ENCODE data around the gene GMPR2. TPM values are rescaled to one million over a fixed set of nuclear protein-coding genes. Genes with fewer than 3 reads are reported as not detected.

Gene GMPR2
- total and polyA plus RNA-seq, 2 experiments from 2014 or later = 55.0 to 70.9 TPM

DNA sequence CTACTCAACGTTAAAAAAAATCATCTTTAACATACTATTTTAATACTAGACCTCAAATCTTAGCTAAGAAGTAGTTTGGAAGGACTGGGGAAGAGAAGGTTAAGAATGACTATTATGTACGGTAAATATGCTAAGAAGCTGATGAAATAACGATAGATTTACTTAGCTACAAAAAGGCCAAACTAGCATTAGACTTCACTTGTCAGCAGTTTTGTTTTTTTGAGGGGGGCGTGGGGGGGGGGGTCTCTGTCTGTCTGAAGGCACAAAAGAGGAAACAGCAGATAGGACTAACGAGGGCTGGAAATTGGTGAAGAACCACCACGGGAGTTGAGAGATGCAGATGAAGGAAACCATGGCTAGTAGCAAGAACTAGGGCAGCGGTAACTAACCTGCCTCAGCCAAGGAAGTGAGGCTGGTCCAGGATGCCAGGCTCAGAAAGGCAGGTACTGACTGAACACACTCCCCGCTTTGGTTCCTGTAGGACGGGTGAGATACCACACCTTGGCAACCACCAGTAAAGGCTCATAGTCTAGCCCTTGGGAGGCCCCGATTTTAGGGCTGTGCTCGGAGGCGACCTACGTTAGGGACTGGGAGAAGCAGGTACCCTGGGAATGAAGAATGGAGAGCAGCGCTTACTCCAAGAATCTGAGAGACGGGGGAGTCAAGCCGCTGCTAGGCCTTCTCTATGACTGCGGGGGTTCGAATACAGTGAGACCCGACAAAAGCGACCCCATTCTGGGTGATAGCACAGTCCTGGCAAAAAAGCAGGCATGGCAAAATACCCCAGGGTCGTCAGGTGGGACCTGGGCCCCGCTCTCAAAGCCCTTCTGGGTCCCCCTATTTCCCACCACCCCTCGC, 1.2 kb upstream of the GMPR2 start:
- in situ Hi-C loops (cut with MboI) = no loop called here
- H3F3A ChIP-seq (ENCODE audit: insufficient read depth) = peaks cover 11% of the 10 kb centered on the region
- H3K27ac ChIP-seq = peak overlapping the region; percentile 56
- H3K9me2 ChIP-seq (ENCODE audit: insufficient read depth) = no peaks in the 10 kb centered on the region
- H2AFZ ChIP-seq = peak overlapping the region; percentile 80
- peaks cover 21% of the 10 kb centered on the region for H3K4me1 ChIP-seq (ENCODE audit: insufficient read depth)
- H3K79me2 ChIP-seq (ENCODE audit: insufficient read depth) = peaks cover 91% of the 10 kb centered on the region
- TF ChIP-seq EZH2phosphoT487 (IDR thresholded peaks at IDR 0.05; ENCODE audit: insufficient read depth, low read depth) (no peak), EZH2 (IDR thresholded peaks at IDR 0.05; ENCODE audit: insufficient read depth, poor library complexity, severe bottlenecking) (no peak)
- peak; percentile 31 for DNase-seq
- peaks cover 12% of the 10 kb centered on the region for H3K36me3 ChIP-seq (ENCODE audit: low read depth)
- no peaks in the 10 kb centered on the region for H3K9me3 ChIP-seq (ENCODE audit: low read depth)
- H3K4me2 ChIP-seq (ENCODE audit: unreplicated experiment) = peak overlapping the region; percentile 94
- peak overlapping the region; percentile 91 for H3K9ac ChIP-seq
- no peaks in the 10 kb centered on the region for H3K27me3 ChIP-seq (replicated peaks; ENCODE audit: insufficient read depth)
- WGBS, 2 experiments (ENCODE audit: low coverage in 1 of 2, low lambda C conversion rate in 2 of 2, missing lambda C conversion rate in 2 of 2) = 5 to 8% methylated on average over 22 to 23 of the region's 23 CpGs
- peak overlapping the region; percentile 77 for H3K4me3 ChIP-seq
- H4K20me1 ChIP-seq (ENCODE audit: insufficient read depth) = no peaks in the 10 kb centered on the region

- peak within 1 kb of the TSS; percentile 94 for H3K4me2 ChIP-seq (ENCODE audit: unreplicated experiment)
- in situ Hi-C loops (cut with MboI) = no loop called here
- peaks cover 14% of the 10 kb centered on the region for H3K4me1 ChIP-seq (ENCODE audit: insufficient read depth)
- H3K9ac ChIP-seq = peak within 1 kb of the TSS; percentile 91
- H4K20me1 ChIP-seq (ENCODE audit: insufficient read depth) = no peaks in the 10 kb centered on the region
- 0 to 1% methylated on average over 22 to 25 of the region's 30 CpGs for WGBS, 2 experiments (ENCODE audit: low coverage in 1 of 2, low lambda C conversion rate in 2 of 2, missing lambda C conversion rate in 2 of 2)
- no peaks in the 10 kb centered on the region for H3K9me3 ChIP-seq (ENCODE audit: low read depth)
- H3F3A ChIP-seq (ENCODE audit: insufficient read depth) = peaks cover 4% of the 10 kb centered on the region
- H3K79me2 ChIP-seq (ENCODE audit: insufficient read depth) = peaks cover 88% of the 10 kb centered on the region
- H3K27ac ChIP-seq = peak within 1 kb of the TSS; percentile 70
- TF ChIP-seq EZH2 (IDR thresholded peaks at IDR 0.05; ENCODE audit: insufficient read depth, poor library complexity, severe bottlenecking) = no peak
- no peak for TF ChIP-seq EZH2phosphoT487 (IDR thresholded peaks at IDR 0.05; ENCODE audit: insufficient read depth, low read depth)
- H3K9me2 ChIP-seq (ENCODE audit: insufficient read depth) = no peaks in the 10 kb centered on the region
- DNase-seq = peak; percentile 99
- H3K27me3 ChIP-seq (replicated peaks; ENCODE audit: insufficient read depth) = no peaks in the 10 kb centered on the region
- H2AFZ ChIP-seq = peak within 1 kb of the TSS; percentile 80
- peaks cover 14% of the 10 kb centered on the region for H3K36me3 ChIP-seq (ENCODE audit: low read depth)
- peak within 1 kb of the TSS; percentile 77 for H3K4me3 ChIP-seq
These were observed 546 bp upstream of the GMPR2 start, which contains the start of gene NEDD8 for GRCh38 chr14:24232121-24232644. Gene NEDD8 (minus strand): TSS chr14:24232367. CDS start chr14:24232267, 100 bp downstream.

- Histone ChIP-seq H4K20me1 (ENCODE audit: insufficient read depth) (no peaks in the 10 kb centered on the region), H3K9ac (peak overlapping the region; percentile 91), H3K4me3 (peak overlapping the region; percentile 77), H3F3A (ENCODE audit: insufficient read depth) (peaks cover 10% of the 10 kb centered on the region), H3K79me2 (ENCODE audit: insufficient read depth) (peaks cover 75% of the 10 kb centered on the region), H3K27me3 (replicated peaks; ENCODE audit: insufficient read depth) (no peaks in the 10 kb centered on the region), H3K9me2 (ENCODE audit: insufficient read depth) (no peaks in the 10 kb centered on the region), H3K27ac (peak overlapping the region; percentile 70; the same call in 1 of the 2 replicates), H2AFZ (peak overlapping the region; percentile 80; the same call in 1 of the 2 replicates), H3K4me2 (ENCODE audit: unreplicated experiment) (peak overlapping the region; percentile 84), H3K9me3 (ENCODE audit: low read depth) (no peaks in the 10 kb centered on the region), H3K4me1 (ENCODE audit: insufficient read depth) (peaks cover 13% of the 10 kb centered on the region), H3K36me3 (ENCODE audit: low read depth) (peaks cover 13% of the 10 kb centered on the region)
- TF ChIP-seq EZH2phosphoT487 (IDR thresholded peaks at IDR 0.05; ENCODE audit: insufficient read depth, low read depth) = no peak
- TF ChIP-seq EZH2 (IDR thresholded peaks at IDR 0.05; ENCODE audit: insufficient read depth, poor library complexity, severe bottlenecking) = no peak
- in situ Hi-C loops (cut with MboI) = no loop called here
- DNase-seq = no peak
- WGBS, 2 experiments (ENCODE audit: low coverage in 1 of 2, low lambda C conversion rate in 2 of 2, missing lambda C conversion rate in 2 of 2) = 90 to 100% methylated on average over 2 of the region's 2 CpGs
These were observed 773 bp downstream of the GMPR2 start for GRCh38 chr14:24233538-24233866.

DNA sequence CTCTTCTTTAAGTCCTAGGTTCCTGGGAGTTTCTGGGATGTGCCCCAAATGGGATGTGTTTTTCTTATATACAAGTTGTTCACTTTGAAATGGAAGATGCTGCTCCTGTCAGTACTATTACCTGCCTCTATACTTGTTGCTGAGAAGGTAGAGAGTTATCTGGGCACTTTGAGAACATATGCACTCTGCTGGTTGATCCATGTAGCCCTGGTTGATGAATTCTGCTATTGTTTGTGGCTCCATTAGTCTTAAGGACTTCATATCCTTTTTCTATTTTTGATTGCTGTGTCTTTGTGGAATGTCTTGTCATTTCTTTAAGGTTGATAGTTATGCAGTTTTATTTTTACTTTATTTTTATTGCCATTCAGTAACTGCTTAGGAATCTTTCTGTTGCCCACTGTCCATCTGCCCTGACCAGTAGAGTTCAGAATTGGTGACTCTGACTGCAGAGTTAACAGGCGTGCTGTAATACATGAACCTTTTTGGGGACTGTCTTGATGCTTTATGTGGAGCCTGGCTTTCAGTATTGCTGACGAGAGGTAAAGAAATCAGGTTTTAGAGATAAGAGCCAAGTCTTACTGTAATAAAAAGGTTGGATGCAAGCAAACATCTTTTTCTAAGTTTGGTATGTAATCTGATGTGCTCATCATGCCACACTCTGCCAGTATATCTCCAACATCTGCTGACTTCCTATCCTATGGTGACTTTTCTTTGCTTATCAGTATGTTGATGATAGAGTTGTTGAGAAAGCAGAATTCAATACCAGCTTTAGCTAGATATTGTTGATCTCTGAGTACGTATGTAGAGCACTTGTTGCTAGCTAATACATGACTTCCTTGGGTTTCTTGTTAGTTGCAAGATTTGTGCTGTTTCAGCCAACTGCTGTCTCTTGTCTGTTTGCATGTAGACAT, 1.6 kb downstream of the GMPR2 start:
- Histone ChIP-seq H2AFZ (no peak overlapping the region), H3K79me2 (ENCODE audit: insufficient read depth) (peaks cover 75% of the 10 kb centered on the region), H3K36me3 (ENCODE audit: low read depth) (peaks cover 18% of the 10 kb centered on the region), H3K4me1 (ENCODE audit: insufficient read depth) (peaks cover 17% of the 10 kb centered on the region), H3K9me3 (ENCODE audit: low read depth) (no peaks in the 10 kb centered on the region), H3K27ac (0 out of 2 replicates have a peak overlapping the region, but pooled peaks have one; percentile 70), H3K4me3 (peak overlapping the region; percentile 77; the same call in 1 of the 2 replicates), H3K9ac (peak overlapping the region; percentile 91; the same call in 1 of the 2 replicates), H3K4me2 (ENCODE audit: unreplicated experiment) (peak overlapping the region; percentile 84), H4K20me1 (ENCODE audit: insufficient read depth) (no peaks in the 10 kb centered on the region), H3K27me3 (replicated peaks; ENCODE audit: insufficient read depth) (no peaks in the 10 kb centered on the region), H3F3A (ENCODE audit: insufficient read depth) (peaks cover 18% of the 10 kb centered on the region), H3K9me2 (ENCODE audit: insufficient read depth) (no peaks in the 10 kb centered on the region)
- no peak for TF ChIP-seq EZH2phosphoT487 (IDR thresholded peaks at IDR 0.05; ENCODE audit: insufficient read depth, low read depth)
- no peak for TF ChIP-seq EZH2 (IDR thresholded peaks at IDR 0.05; ENCODE audit: insufficient read depth, poor library complexity, severe bottlenecking)
- 76 to 80% methylated on average over 3 of the region's 3 CpGs for WGBS, 2 experiments (ENCODE audit: low coverage in 1 of 2, low lambda C conversion rate in 2 of 2, missing lambda C conversion rate in 2 of 2)
- no peak for DNase-seq
- in situ Hi-C loops (cut with MboI) = no loop called here
